Parathyroid adenoma (tissue), 2 donors: ENCODE data around the gene SEM1.

ENCODE experiments used
- H2AFZ ChIP-seq: fragments of 300-600 bp; sonication (generic); one replicate; pipeline ENCODE4 v1.7.0; 2017; ENCODE audit warnings: antibody characterized with exemption, mild to moderate bottlenecking
- H3K27ac ChIP-seq: fragments of 300-600 bp; sonication (generic); one replicate; pipeline ENCODE4 v1.7.0; 2017
- H3K27me3 ChIP-seq: fragments of 300-600 bp; sonication (generic); one replicate; pipeline ENCODE4 v1.7.0; 2017; ENCODE audit warnings: low read length; ENCODE audit not compliant: control insufficient read depth, insufficient read depth
- H3K36me3 ChIP-seq: fragments of 300-600 bp; sonication (generic); one replicate; pipeline ENCODE4 v1.7.0; 2017; ENCODE audit warnings: low read length; ENCODE audit not compliant: control insufficient read depth, insufficient read depth
- H3K4me1 ChIP-seq: fragments of 300-600 bp; sonication (generic); one replicate; pipeline ENCODE4 v1.7.0; 2017; ENCODE audit warnings: control low read depth
- H3K4me2 ChIP-seq: fragments of 300-600 bp; sonication (generic); one replicate; pipeline ENCODE4 v1.7.0; 2017; ENCODE audit warnings: low read length
- H3K4me3 ChIP-seq: fragments of 300-600 bp; sonication (generic); one replicate; pipeline ENCODE4 v1.7.0; 2017; ENCODE audit warnings: low read depth, low read length
- H3K79me2 ChIP-seq: fragments of 300-600 bp; sonication (generic); one replicate; pipeline ENCODE4 v1.7.0; 2017; ENCODE audit warnings: control low read depth
- H3K9ac ChIP-seq: fragments of 300-600 bp; sonication (generic); one replicate; pipeline ENCODE4 v1.7.0; 2017; ENCODE audit warnings: mild to moderate bottlenecking
- H3K9me3 ChIP-seq: fragments of 300-600 bp; sonication (generic); one replicate; pipeline ENCODE4 v1.7.0; 2017; ENCODE audit warnings: low read length; ENCODE audit not compliant: control insufficient read depth
- TF ChIP-seq, protein P1 (sequence below): fragments of 300-600 bp; sonication (generic); IDR thresholded peaks from one replicate; pipeline ENCODE4 v1.7.0; 2017; ENCODE audit warnings: antibody characterized with exemption, mild to moderate bottlenecking
- donor health status: primary hyperparathyroidism.

The SEM1 gene

DNA sequence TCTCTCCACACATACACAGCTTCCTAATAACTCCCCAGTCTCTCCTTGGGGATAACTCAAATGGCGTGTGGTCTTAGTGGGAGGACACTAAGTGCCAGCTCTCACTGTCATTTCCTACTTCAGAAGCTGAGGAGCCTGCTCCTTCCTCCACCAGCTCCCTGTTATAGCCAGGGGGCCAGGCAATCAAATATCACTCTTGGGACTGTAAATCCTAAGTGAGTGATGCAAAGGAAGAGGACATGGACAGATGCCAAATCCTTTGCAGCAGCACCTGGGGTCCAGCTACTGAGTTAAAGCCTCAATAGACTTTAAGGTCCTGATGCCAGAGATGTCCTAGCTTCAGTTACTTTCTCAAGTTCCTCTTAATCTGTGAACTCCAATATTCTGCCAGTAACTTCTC, 34.1 kb downstream of the SEM1 start:
- Histone ChIP-seq H3K9me3 (no peaks in the 10 kb centered on the region), H3K4me2 (no peak overlapping the region), H3K4me1 (no peaks in the 10 kb centered on the region), H3K27me3 (no peaks in the 10 kb centered on the region), H3K27ac (no peak overlapping the region), H3K79me2 (peaks cover 3% of the 10 kb centered on the region), H2AFZ (no peak overlapping the region), H3K9ac (no peak overlapping the region), H3K4me3 (no peak overlapping the region), H3K36me3 (no peaks in the 10 kb centered on the region)
- TF ChIP-seq, protein P1, sequence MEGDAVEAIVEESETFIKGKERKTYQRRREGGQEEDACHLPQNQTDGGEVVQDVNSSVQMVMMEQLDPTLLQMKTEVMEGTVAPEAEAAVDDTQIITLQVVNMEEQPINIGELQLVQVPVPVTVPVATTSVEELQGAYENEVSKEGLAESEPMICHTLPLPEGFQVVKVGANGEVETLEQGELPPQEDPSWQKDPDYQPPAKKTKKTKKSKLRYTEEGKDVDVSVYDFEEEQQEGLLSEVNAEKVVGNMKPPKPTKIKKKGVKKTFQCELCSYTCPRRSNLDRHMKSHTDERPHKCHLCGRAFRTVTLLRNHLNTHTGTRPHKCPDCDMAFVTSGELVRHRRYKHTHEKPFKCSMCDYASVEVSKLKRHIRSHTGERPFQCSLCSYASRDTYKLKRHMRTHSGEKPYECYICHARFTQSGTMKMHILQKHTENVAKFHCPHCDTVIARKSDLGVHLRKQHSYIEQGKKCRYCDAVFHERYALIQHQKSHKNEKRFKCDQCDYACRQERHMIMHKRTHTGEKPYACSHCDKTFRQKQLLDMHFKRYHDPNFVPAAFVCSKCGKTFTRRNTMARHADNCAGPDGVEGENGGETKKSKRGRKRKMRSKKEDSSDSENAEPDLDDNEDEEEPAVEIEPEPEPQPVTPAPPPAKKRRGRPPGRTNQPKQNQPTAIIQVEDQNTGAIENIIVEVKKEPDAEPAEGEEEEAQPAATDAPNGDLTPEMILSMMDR, result no peak

GRCh38 chr7:96674565-96674964, 35.1 kb downstream of the SEM1 start:
- Histone ChIP-seq H3K4me2 (no peak overlapping the region), H2AFZ (no peak overlapping the region), H3K27ac (no peak overlapping the region), H3K4me1 (no peaks in the 10 kb centered on the region), H3K9ac (no peak overlapping the region), H3K79me2 (peaks cover 3% of the 10 kb centered on the region), H3K36me3 (no peaks in the 10 kb centered on the region), H3K4me3 (no peak overlapping the region), H3K27me3 (no peaks in the 10 kb centered on the region), H3K9me3 (no peaks in the 10 kb centered on the region)
- TF ChIP-seq, protein P1, result no peak

DNA sequence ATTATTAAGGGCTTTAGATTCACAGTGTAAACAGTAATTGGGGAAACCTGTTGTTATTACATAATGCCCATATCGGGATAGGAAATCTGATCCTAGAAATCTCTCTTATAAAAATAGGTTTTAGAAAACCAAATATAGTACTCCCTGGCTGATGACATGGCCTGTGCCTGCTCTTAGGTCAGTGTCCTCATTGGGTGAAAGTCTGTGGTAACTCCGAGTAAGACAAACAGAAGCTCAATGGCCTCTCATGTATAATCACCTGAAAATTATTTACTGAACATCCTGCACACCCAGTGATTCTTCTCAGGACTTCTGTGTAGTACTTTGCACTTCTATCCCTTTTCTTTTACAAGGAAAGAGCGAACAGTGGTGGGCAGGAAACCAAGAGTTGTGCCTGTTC, 37.8 kb downstream of the SEM1 start:
- Histone ChIP-seq H3K9ac (no peak overlapping the region), H3K79me2 (no peaks in the 10 kb centered on the region), H3K4me3 (no peak overlapping the region), H3K27me3 (no peaks in the 10 kb centered on the region), H3K36me3 (no peaks in the 10 kb centered on the region), H3K9me3 (no peaks in the 10 kb centered on the region), H3K27ac (no peak overlapping the region), H2AFZ (no peak overlapping the region), H3K4me2 (no peak overlapping the region), H3K4me1 (no peaks in the 10 kb centered on the region)
- TF ChIP-seq, protein P1, result no peak

DNA sequence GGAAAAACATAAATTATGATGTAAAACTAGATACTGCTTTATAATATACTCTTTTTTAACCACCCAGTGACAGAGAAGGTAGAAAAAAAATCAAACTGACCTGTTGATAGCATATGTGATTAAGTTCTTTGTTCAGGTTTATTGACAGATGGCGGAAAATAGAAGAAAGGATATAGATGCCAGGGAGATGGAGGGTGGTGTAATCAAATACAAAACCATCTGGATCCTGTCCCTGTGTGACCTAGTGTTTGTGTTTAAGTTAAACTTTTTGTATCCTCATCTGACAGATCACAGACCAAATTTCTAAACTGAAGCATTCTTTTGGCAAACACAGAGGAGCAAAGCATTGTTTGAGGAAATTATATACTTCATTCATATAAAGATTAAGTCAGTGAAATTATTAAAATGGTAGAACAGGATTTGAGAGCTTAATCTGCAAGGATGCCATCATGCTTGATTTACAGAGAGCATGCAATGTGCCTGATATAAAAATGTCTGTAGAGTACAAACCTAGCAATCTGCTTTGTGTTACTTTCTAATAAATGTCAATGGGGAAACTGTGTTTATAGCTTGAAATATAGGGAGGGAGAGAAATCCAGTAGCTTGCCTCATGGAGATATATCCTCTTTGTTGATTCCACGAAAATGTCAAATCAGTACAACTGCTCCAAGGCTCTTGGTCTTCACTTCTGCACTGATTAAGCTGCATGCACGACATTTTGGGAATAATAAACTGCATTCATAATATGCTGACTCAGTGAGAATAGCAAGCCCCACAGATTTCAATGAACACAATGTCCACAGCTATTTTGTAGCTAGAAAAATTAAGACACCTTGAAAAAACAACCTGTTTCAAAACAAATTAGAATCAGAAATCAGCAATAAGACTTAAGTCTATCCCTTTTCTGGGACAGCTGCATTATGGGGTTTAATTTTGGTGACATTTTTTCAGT, 39.0 kb downstream of the SEM1 start:
- Histone ChIP-seq H3K4me2 (no peak overlapping the region), H3K36me3 (no peaks in the 10 kb centered on the region), H3K9ac (no peak overlapping the region), H3K4me1 (no peaks in the 10 kb centered on the region), H3K27me3 (no peaks in the 10 kb centered on the region), H3K27ac (no peak overlapping the region), H3K4me3 (no peak overlapping the region), H2AFZ (no peak overlapping the region), H3K9me3 (no peaks in the 10 kb centered on the region), H3K79me2 (no peaks in the 10 kb centered on the region)
- TF ChIP-seq, protein P1, result no peak

DNA sequence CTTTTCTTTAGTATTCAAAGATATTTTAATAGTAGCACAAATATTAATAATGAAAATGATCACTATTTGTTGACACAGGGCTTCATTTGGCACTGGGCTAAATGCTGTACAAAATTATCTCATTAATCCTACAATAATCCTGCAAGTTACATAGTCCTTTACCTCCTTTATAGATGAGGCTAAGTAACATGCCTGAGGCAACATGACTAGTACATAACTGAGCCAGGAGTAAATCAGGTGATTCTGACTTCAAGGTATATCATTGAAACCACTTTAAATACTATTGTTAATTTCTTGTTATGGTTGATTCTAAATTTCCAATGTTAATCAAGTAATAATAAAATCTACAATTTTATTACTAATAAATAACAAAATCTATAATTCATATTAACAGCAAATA, 39.8 kb downstream of the SEM1 start:
- H2AFZ ChIP-seq, result no peak overlapping the region
- H3K27ac ChIP-seq, result no peak overlapping the region
- H3K9ac ChIP-seq, result no peak overlapping the region
- H3K36me3 ChIP-seq, result no peaks in the 10 kb centered on the region
- TF ChIP-seq, protein P1, result no peak
- no peak overlapping the region for H3K4me3 ChIP-seq
- no peaks in the 10 kb centered on the region for H3K9me3 ChIP-seq
- H3K4me2 ChIP-seq, result no peak overlapping the region
- no peaks in the 10 kb centered on the region for H3K79me2 ChIP-seq
- no peaks in the 10 kb centered on the region for H3K4me1 ChIP-seq
- no peaks in the 10 kb centered on the region for H3K27me3 ChIP-seq
